Esophagus muscularis mucosa (tissue), 4 donors: ENCODE measurements around the gene PCDH12. TPM values are rescaled to one million over a fixed set of nuclear protein-coding genes. Genes with fewer than 3 reads are reported as not detected.

ENCODE experiments used
- DNase-seq: peaks from one replicate; pipeline ENCODE4 v3.0.0-alpha.2; 2017; ENCODE audit errors: extremely low spot score
- H3K27ac ChIP-seq, 4 donors: fragments of 200-600 bp; sonication (generic); replicated peaks in 1 of 4; 1 replicate in 3 of 4; 2 replicates in 1 of 4; pipeline ENCODE4 v1.5.1; 2016 to 2019; ENCODE audit warnings: mild to moderate bottlenecking in 1 of 4
- H3K27me3 ChIP-seq, 4 donors: fragments of 200-600 bp; sonication (generic); one replicate each; pipeline versions ENCODE4 v1.5.1 to v1.6.0; 2016 to 2019
- H3K36me3 ChIP-seq, 4 donors: fragments of 200-600 bp; sonication (generic); one replicate each; pipeline ENCODE4 v1.5.1; 2016 to 2019
- H3K4me1 ChIP-seq, 4 donors: fragments of 200-600 bp; sonication (generic); one replicate each; pipeline ENCODE4 v1.5.1; 2016 to 2019
- H3K4me3 ChIP-seq, 4 donors: fragments of 200-600 bp; sonication (generic); 1 replicate in 2 of 4; 2 replicates in 2 of 4; pipeline ENCODE4 v1.5.1; 2016 to 2019; ENCODE audit warnings: mild to moderate bottlenecking in 4 of 4, moderate library complexity in 1 of 4
- H3K9me3 ChIP-seq, 4 donors: fragments of 200-600 bp; sonication (generic); 1 replicate in 3 of 4; 2 replicates in 1 of 4; pipeline ENCODE4 v1.5.1; 2016 to 2019
- EP300 ChIP-seq: sonication (generic); formaldehyde crosslinking; IDR thresholded peaks from one replicate; pipeline ENCODE4 v1.6.1; 2017; ENCODE audit warnings: antibody characterized with exemption
- POLR2A ChIP-seq: fragments of 450-650 bp; IDR thresholded peaks from one replicate; pipeline ENCODE4 v1.6.1; 2017; ENCODE audit warnings: antibody characterized with exemption, moderate library complexity, mild to moderate bottlenecking, low read depth
- POLR2AphosphoS5 ChIP-seq, 2 donors: sonication (generic); formaldehyde crosslinking; IDR thresholded peaks; one replicate each; pipeline ENCODE4 v1.6.1; 2017; ENCODE audit warnings: antibody characterized with exemption in 2 of 2
- WGBS: methylation state at CpG from one replicate; pipeline ENCODE4 v1.1.5; 2018; 5-methylcytosine and 5-hydroxymethylcytosine counted together
- intact Hi-C: fragments of 100-400 bp; cut with DNase I; formaldehyde crosslinking; loops from one replicate; pipeline ENCODE4 v1.15.1; 2023
- total RNA-seq, 4 donors: library from RNA; depleted of rRNA; stranded (reverse); fragments of >200 nt; gene quantifications; one replicate each; pipeline versions ENCODE4 v1.1.0 to v1.2.1, GENCODE V29; 2016
- TF ChIP-seq, protein P1 (sequence below), 3 experiments: fragments of 200-600 bp in 2 of 3; fragments of 450-650 bp in 1 of 3; sonication (generic) in 2 of 3; IDR thresholded peaks; one replicate each; pipeline ENCODE4 v1.5.1; 2017 to 2019; ENCODE audit warnings: antibody characterized with exemption in 3 of 3, mild to moderate bottlenecking in 2 of 3, moderate library complexity in 1 of 3

PCDH12 gene
- total RNA-seq, 4 donors from 2014 or later: 1.2 to 6.7 (median 3.5) TPM

- DNase-seq: no peak
- TF ChIP-seq EP300: no peak
- no peak for TF ChIP-seq POLR2AphosphoS5 (IDR thresholded peaks at IDR 0.05)
- TF ChIP-seq POLR2A: no peak
- TF ChIP-seq, protein P1, sequence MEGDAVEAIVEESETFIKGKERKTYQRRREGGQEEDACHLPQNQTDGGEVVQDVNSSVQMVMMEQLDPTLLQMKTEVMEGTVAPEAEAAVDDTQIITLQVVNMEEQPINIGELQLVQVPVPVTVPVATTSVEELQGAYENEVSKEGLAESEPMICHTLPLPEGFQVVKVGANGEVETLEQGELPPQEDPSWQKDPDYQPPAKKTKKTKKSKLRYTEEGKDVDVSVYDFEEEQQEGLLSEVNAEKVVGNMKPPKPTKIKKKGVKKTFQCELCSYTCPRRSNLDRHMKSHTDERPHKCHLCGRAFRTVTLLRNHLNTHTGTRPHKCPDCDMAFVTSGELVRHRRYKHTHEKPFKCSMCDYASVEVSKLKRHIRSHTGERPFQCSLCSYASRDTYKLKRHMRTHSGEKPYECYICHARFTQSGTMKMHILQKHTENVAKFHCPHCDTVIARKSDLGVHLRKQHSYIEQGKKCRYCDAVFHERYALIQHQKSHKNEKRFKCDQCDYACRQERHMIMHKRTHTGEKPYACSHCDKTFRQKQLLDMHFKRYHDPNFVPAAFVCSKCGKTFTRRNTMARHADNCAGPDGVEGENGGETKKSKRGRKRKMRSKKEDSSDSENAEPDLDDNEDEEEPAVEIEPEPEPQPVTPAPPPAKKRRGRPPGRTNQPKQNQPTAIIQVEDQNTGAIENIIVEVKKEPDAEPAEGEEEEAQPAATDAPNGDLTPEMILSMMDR (IDR thresholded peaks at IDR 0.05): no peak
- intact Hi-C loops: no loop called here
Measured at GRCh38 chr5:141898448-141899049, 59.5 kb downstream of the PCDH12 start.

DNA sequence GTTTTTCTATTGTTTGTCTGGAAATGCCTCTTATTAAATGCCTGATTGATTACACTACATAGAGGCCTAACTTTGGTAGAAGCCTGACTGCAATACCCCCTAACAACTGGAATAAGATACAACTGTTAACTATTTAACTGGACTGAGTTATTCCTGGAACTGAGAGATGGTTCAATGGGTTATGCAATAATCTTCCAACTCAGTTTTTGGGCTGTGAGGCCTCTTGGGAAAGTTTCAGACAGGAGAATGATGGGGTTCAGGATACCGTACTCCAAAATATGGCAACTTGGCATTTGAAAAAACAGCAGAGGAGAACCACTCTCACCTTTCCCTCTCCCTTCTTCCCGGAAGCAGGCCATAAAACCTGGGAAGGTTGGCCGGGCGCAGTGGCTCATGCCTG lies 60.6 kb downstream of the PCDH12 start:
- Histone ChIP-seq H3K36me3 (no peaks in the 10 kb centered on the region), H3K9me3 (no peaks in the 10 kb centered on the region), H3K4me1 (no peaks in the 10 kb centered on the region), H3K4me3 (no peak overlapping the region), H3K27me3 (peaks cover 0 to 13% (median 0%) of the 10 kb centered on the region in 4 donors), H3K27ac (no peak overlapping the region)
- no peak for TF ChIP-seq POLR2AphosphoS5 (IDR thresholded peaks at IDR 0.05)
- TF ChIP-seq, protein P1 (IDR thresholded peaks at IDR 0.05): no peak
- no peak for TF ChIP-seq POLR2A
- TF ChIP-seq EP300: no peak
- no peak for DNase-seq
- intact Hi-C loops: no loop called here
- WGBS: 84% methylated on average over 4 of the region's 4 CpGs

More at GRCh38 chr5:141898448-141899049, 59.5 kb downstream of the PCDH12 start:
- H3K4me1 ChIP-seq: no peaks in the 10 kb centered on the region
- no peaks in the 10 kb centered on the region for H3K9me3 ChIP-seq
- peaks cover 0 to 13% (median 0%) of the 10 kb centered on the region in 4 donors for H3K27me3 ChIP-seq
- WGBS: 68% methylated on average over 2 of the region's 2 CpGs
- no peak overlapping the region for H3K4me3 ChIP-seq
- H3K36me3 ChIP-seq: no peaks in the 10 kb centered on the region
- no peak overlapping the region for H3K27ac ChIP-seq

Other genes with a start within 250 kb of the PCDH12 start
- gene PCDH1, start 79.8 kb downstream of the PCDH12 start, total RNA-seq: 10 to 100 TPM; 18.7 to 57.8 (median 38.2) TPM
- gene DELE1, start 34.3 kb downstream of the PCDH12 start, total RNA-seq: 10 to 100 TPM; 44.4 to 75.8 (median 49.6) TPM
- 10 to 100 TPM; 65.8 to 94.1 (median 72.6) TPM for gene RNF14, start 10.9 kb upstream of the PCDH12 start, total RNA-seq
- gene GNPDA1, start 54.8 kb upstream of the PCDH12 start, total RNA-seq: 10 to 100 TPM; 19.5 to 52.4 (median 35.4) TPM
- gene NDFIP1, start 150.6 kb upstream of the PCDH12 start, total RNA-seq: 100 to 1,000 TPM in 2 of 4 donors, 10 to 100 TPM in 2; 57.8 to 169 (median 101) TPM